HepG2 (cell line): ENCODE data around the gene ST3GAL4. TPM values are rescaled to one million over a fixed set of nuclear protein-coding genes. Genes with fewer than 3 reads are reported as not detected.

Source experiments
- ATAD3A ChIP-seq: sonication (generic); formaldehyde crosslinking; IDR thresholded peaks from 2 replicates; pipeline ENCODE4 v1.4.0; 2020; ENCODE audit warnings: missing genetic modification reagents
- FOXA3 ChIP-seq: IDR thresholded peaks from 2 replicates; pipeline ENCODE4 v1.6.1; 2016; ENCODE audit warnings: missing genetic modification reagents, missing compliant biosample characterization
- HNRNPUL1 ChIP-seq: fragments of 200-400 bp; formaldehyde crosslinking; IDR thresholded peaks from 2 replicates; pipeline ENCODE4 v1.6.1; 2017; ENCODE audit warnings: low read depth, mild to moderate bottlenecking, low read length, moderate library complexity
- KAT2B ChIP-seq: fragments of 150-350 bp; IDR thresholded peaks from 2 replicates; pipeline ENCODE4 v1.6.1; 2014; ENCODE audit warnings: low read depth, low read length, borderline replicate concordance
- KDM1A ChIP-seq: IDR thresholded peaks from 2 replicates; pipeline ENCODE4 v1.6.1; 2016; ENCODE audit warnings: missing compliant biosample characterization
- KDM6A ChIP-seq: IDR thresholded peaks from 2 replicates; pipeline ENCODE4 v1.6.1; 2016; ENCODE audit warnings: low read depth
- RFX1 ChIP-seq: fragments of 450-650 bp; IDR thresholded peaks from 2 replicates; pipeline ENCODE4 v1.6.1; 2017
- SMAD3 ChIP-seq: sonication (generic); formaldehyde crosslinking; IDR thresholded peaks from 2 replicates; pipeline ENCODE4 v1.4.0; 2020; ENCODE audit warnings: missing genetic modification reagents
- SMARCE1 ChIP-seq: fragments of 450-650 bp; IDR thresholded peaks from 2 replicates; pipeline ENCODE4 v1.6.1; 2017; ENCODE audit warnings: borderline replicate concordance
- TAF1 ChIP-seq: sonication (generic); formaldehyde crosslinking; IDR thresholded peaks from 2 replicates; pipeline ENCODE4 v1.4.0; 2020; ENCODE audit warnings: missing genetic modification reagents
- ZBTB44 ChIP-seq: sonication (generic); formaldehyde crosslinking; IDR thresholded peaks from 2 replicates; pipeline ENCODE4 v1.4.0; 2020; ENCODE audit warnings: missing genetic modification reagents
- ZNF451 ChIP-seq: sonication (generic); formaldehyde crosslinking; IDR thresholded peaks from 2 replicates; pipeline ENCODE4 v1.5.0; 2020; ENCODE audit warnings: mild to moderate bottlenecking, missing genetic modification reagents
- ZNF460 ChIP-seq: sonication (generic); formaldehyde crosslinking; IDR thresholded peaks from 2 replicates; pipeline ENCODE4 v1.5.1; 2020; ENCODE audit warnings: missing genetic modification reagents, mild to moderate bottlenecking, borderline replicate concordance
- ZNF501 ChIP-seq: sonication (generic); formaldehyde crosslinking; IDR thresholded peaks from 2 replicates; pipeline ENCODE4 v1.5.1; 2020; ENCODE audit warnings: mild to moderate bottlenecking, moderate library complexity, missing genetic modification reagents
- ZNF577 ChIP-seq: sonication (generic); formaldehyde crosslinking; IDR thresholded peaks from 2 replicates; pipeline ENCODE4 v1.4.0; 2020; ENCODE audit warnings: mild to moderate bottlenecking, low read depth, missing genetic modification reagents, borderline replicate concordance
- ZNF724P ChIP-seq: sonication (generic); formaldehyde crosslinking; IDR thresholded peaks from 2 replicates; pipeline ENCODE4 v1.8.0; 2022; ENCODE audit warnings: missing genetic modification reagents, borderline replicate concordance
- ZNF749 ChIP-seq: sonication (generic); formaldehyde crosslinking; IDR thresholded peaks from 2 replicates; pipeline ENCODE4 v1.8.0; 2022; ENCODE audit warnings: mild to moderate bottlenecking, missing genetic modification reagents, moderate library complexity, borderline replicate concordance
- ZSCAN12 ChIP-seq: sonication (generic); formaldehyde crosslinking; IDR thresholded peaks from 2 replicates; pipeline ENCODE4 v1.9.0; 2021; ENCODE audit warnings: mild to moderate bottlenecking, missing genetic modification reagents
- ZSCAN5A ChIP-seq: sonication (generic); formaldehyde crosslinking; IDR thresholded peaks from 2 replicates; pipeline ENCODE4 v1.8.0; 2022; ENCODE audit warnings: mild to moderate bottlenecking, missing genetic modification reagents, borderline replicate concordance
- ZZZ3 ChIP-seq: sonication (generic); formaldehyde crosslinking; IDR thresholded peaks from 2 replicates; pipeline ENCODE4 v1.4.0; 2020; ENCODE audit warnings: missing genetic modification reagents, mild to moderate bottlenecking, borderline replicate concordance
- polyA plus RNA-seq, 8 experiments: library from polyadenylated mRNA; depleted of rRNA in 3 of 8; stranded (reverse) in 7 of 8; unstranded in 1 of 8; fragments of >200 nt; fragmentation: Illumina TruSeq in 4 of 8; extraction: Trizol in 4 of 8; gene quantifications; 2 replicates each; pipeline versions ENCODE4 v1.2.1 to v1.2.3, GENCODE V29; 2011 to 2016; ENCODE audit warnings: low read depth in 4 of 8, missing spikeins in 1 of 8, mixed read lengths in 1 of 8; ENCODE audit not compliant: insufficient read depth in 1 of 8
- total RNA-seq, 5 experiments: library from RNA; depleted of rRNA; stranded (reverse); fragments of >200 nt; fragmentation: Illumina TruSeq; extraction: Trizol; gene quantifications; 2 replicates each; pipeline ENCODE4 v1.2.3, GENCODE V29; 2016; ENCODE audit warnings: low read depth in 1 of 5
- TF ChIP-seq, protein P1 (sequence below): sonication (generic); formaldehyde crosslinking; IDR thresholded peaks from 2 replicates; pipeline ENCODE4 v1.5.0; 2020; ENCODE audit warnings: missing genetic modification reagents
- TF ChIP-seq, protein P2 (sequence below): sonication (generic); formaldehyde crosslinking; IDR thresholded peaks from 2 replicates; pipeline ENCODE4 v1.9.0; 2021; ENCODE audit warnings: missing genetic modification reagents, borderline replicate concordance

The ST3GAL4 gene
- total and polyA plus RNA-seq, 2 of the 13 experiments (the other 11 are each of a cell fraction or from before 2014, with no cell fraction given) = 9.1 to 13.3 TPM

GRCh38 chr11:126337474-126338241 lies 17.8 kb upstream of the ST3GAL4 start (continued):
- TF ChIP-seq ZNF749 (no peak), ZSCAN5A (CRISPR knock-in tag) (no peak), KDM6A (no peak), ZNF501 (no peak), ZNF724P (no peak), KDM1A (CRISPR knock-in tag) (no peak), ATAD3A (CRISPR knock-in tag) (no peak), ZNF577 (CRISPR knock-in tag) (no peak), ZSCAN12 (CRISPR knock-in tag) (no peak), TAF1 (CRISPR knock-in tag) (no peak), ZBTB44 (CRISPR knock-in tag) (no peak), HNRNPUL1 (no peak), ZZZ3 (no peak), ZNF460 (no peak), KAT2B (no peak), SMAD3 (no peak), RFX1 (no peak), FOXA3 (CRISPR knock-in tag) (0 out of 2 replicates have a peak, but pooled peaks have one; percentile 30), SMARCE1 (no peak), ZNF451 (CRISPR knock-in tag) (no peak)
- TF ChIP-seq, protein P1, sequence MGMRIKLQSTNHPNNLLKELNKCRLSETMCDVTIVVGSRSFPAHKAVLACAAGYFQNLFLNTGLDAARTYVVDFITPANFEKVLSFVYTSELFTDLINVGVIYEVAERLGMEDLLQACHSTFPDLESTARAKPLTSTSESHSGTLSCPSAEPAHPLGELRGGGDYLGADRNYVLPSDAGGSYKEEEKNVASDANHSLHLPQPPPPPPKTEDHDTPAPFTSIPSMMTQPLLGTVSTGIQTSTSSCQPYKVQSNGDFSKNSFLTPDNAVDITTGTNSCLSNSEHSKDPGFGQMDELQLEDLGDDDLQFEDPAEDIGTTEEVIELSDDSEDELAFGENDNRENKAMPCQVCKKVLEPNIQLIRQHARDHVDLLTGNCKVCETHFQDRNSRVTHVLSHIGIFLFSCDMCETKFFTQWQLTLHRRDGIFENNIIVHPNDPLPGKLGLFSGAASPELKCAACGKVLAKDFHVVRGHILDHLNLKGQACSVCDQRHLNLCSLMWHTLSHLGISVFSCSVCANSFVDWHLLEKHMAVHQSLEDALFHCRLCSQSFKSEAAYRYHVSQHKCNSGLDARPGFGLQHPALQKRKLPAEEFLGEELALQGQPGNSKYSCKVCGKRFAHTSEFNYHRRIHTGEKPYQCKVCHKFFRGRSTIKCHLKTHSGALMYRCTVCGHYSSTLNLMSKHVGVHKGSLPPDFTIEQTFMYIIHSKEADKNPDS (CRISPR knock-in tag) = no peak
- TF ChIP-seq, protein P2, sequence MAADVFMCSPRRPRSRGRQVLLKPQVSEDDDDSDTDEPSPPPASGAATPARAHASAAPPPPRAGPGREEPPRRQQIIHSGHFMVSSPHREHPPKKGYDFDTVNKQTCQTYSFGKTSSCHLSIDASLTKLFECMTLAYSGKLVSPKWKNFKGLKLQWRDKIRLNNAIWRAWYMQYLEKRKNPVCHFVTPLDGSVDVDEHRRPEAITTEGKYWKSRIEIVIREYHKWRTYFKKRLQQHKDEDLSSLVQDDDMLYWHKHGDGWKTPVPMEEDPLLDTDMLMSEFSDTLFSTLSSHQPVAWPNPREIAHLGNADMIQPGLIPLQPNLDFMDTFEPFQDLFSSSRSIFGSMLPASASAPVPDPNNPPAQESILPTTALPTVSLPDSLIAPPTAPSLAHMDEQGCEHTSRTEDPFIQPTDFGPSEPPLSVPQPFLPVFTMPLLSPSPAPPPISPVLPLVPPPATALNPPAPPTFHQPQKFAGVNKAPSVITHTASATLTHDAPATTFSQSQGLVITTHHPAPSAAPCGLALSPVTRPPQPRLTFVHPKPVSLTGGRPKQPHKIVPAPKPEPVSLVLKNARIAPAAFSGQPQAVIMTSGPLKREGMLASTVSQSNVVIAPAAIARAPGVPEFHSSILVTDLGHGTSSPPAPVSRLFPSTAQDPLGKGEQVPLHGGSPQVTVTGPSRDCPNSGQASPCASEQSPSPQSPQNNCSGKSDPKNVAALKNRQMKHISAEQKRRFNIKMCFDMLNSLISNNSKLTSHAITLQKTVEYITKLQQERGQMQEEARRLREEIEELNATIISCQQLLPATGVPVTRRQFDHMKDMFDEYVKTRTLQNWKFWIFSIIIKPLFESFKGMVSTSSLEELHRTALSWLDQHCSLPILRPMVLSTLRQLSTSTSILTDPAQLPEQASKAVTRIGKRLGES (CRISPR knock-in tag) = no peak
